Left ventricle myocardium inferior (tissue), 1 donor: Measurements from ENCODE around the gene PCSK6. TPM values are rescaled to one million over a fixed set of nuclear protein-coding genes. Genes with fewer than 3 reads are reported as not detected.

Experiments
- DNase-seq: peaks from one replicate; pipeline ENCODE4 v3.0.0-alpha.2; 2020
- H3K27ac ChIP-seq: fragments of 200-600 bp; replicated peaks from 2 replicates; pipeline ENCODE4 v1.8.0; 2021
- H3K27me3 ChIP-seq: fragments of 200-600 bp; 2 replicates; pipeline ENCODE4 v1.8.0; 2021; ENCODE audit warnings: low read depth
- H3K36me3 ChIP-seq: fragments of 200-600 bp; 2 replicates; pipeline ENCODE4 v1.8.0; 2021
- H3K4me1 ChIP-seq: fragments of 200-600 bp; 2 replicates; pipeline ENCODE4 v1.8.0; 2021
- H3K4me3 ChIP-seq: fragments of 200-600 bp; 2 replicates; pipeline ENCODE4 v1.8.0; 2021; ENCODE audit warnings: mild to moderate bottlenecking, moderate library complexity
- H3K9me3 ChIP-seq: fragments of 200-600 bp; replicated peaks from 2 replicates; pipeline ENCODE4 v1.8.0; 2021
- CTCF ChIP-seq: fragments of 200-600 bp; IDR thresholded peaks from 2 replicates; pipeline ENCODE4 v1.8.0; 2021; ENCODE audit warnings: antibody characterized with exemption, mild to moderate bottlenecking, borderline replicate concordance
- intact Hi-C: fragments of 100-400 bp; cut with micrococcal nuclease; formaldehyde crosslinking; loops from one replicate; pipeline ENCODE4 v1.11.0; 2022
- total RNA-seq: library from RNA; stranded (reverse); fragmentation: NEBNext Ultra II Directional; extraction: Animal tissue kit (Norgen Biotek cat#: 25700); gene quantifications from one replicate; pipeline ENCODE4 v1.2.1, GENCODE V29; 2021
- donor health status: DM: no; HTN: yes; CAD: no; lungs with severe emphysema.

Gene PCSK6
- total RNA-seq, 1 donor from 2014 or later: 28.6 TPM

- Histone ChIP-seq H3K9me3 (no peaks in the 10 kb centered on the region), H3K36me3 (peaks cover 44% of the 10 kb centered on the region), H3K27ac (no peak overlapping the region), H3K4me1 (no peaks in the 10 kb centered on the region), H3K27me3 (no peaks in the 10 kb centered on the region), H3K4me3 (no peak overlapping the region)
- intact Hi-C loops: no loop called here
- TF ChIP-seq CTCF: no peak
- DNase-seq: no peak
Measured at GRCh38 chr15:101326026-101326315, 163.5 kb downstream of the PCSK6 start.

GRCh38 chr15:101325263-101326025, 164.1 kb downstream of the PCSK6 start:
- Histone ChIP-seq H3K36me3 (peaks cover 49% of the 10 kb centered on the region), H3K4me1 (no peaks in the 10 kb centered on the region), H3K4me3 (no peak overlapping the region), H3K9me3 (no peaks in the 10 kb centered on the region), H3K27me3 (no peaks in the 10 kb centered on the region), H3K27ac (no peak overlapping the region)
- DNase-seq: no peak
- TF ChIP-seq CTCF: no peak
- intact Hi-C loops: no loop called here

- Histone ChIP-seq H3K27ac (no peak overlapping the region), H3K9me3 (no peaks in the 10 kb centered on the region), H3K4me1 (no peaks in the 10 kb centered on the region), H3K27me3 (no peaks in the 10 kb centered on the region), H3K4me3 (no peak overlapping the region), H3K36me3 (peaks cover 52% of the 10 kb centered on the region)
- no peak for DNase-seq
- TF ChIP-seq CTCF: no peak
- intact Hi-C loops: no loop called here
Measured at GRCh38 chr15:101324524-101325177, 164.9 kb downstream of the PCSK6 start.

- Histone ChIP-seq H3K36me3 (peaks cover 51% of the 10 kb centered on the region), H3K9me3 (no peaks in the 10 kb centered on the region), H3K27me3 (no peaks in the 10 kb centered on the region), H3K4me1 (no peaks in the 10 kb centered on the region), H3K4me3 (no peak overlapping the region), H3K27ac (no peak overlapping the region)
- DNase-seq: no peak
- intact Hi-C loops: no loop called here
- TF ChIP-seq CTCF: no peak
Measured at GRCh38 chr15:101323793-101324523, 165.5 kb downstream of the PCSK6 start.

- Histone ChIP-seq H3K4me3 (no peak overlapping the region), H3K27me3 (no peaks in the 10 kb centered on the region), H3K9me3 (no peaks in the 10 kb centered on the region), H3K36me3 (peaks cover 51% of the 10 kb centered on the region), H3K27ac (no peak overlapping the region), H3K4me1 (no peaks in the 10 kb centered on the region)
- no peak for DNase-seq
- TF ChIP-seq CTCF: no peak
- intact Hi-C loops: no loop called here
Measured at GRCh38 chr15:101322854-101323477, 166.5 kb downstream of the PCSK6 start.
